Left lung (tissue), 10 donors: Measurements from ENCODE around the gene SULT4A1. TPM values are rescaled to one million over a fixed set of nuclear protein-coding genes. Genes with fewer than 3 reads are reported as not detected.

Experiments used
- ATAC-seq: fragments of 200-7000 bp; cut with Tn5 transposase; one replicate; pipeline ENCODE4 v1.9.1; 2020; ENCODE audit warnings: moderate library complexity
- DNase-seq, 4 donors: peaks; one replicate each; pipeline ENCODE4 v3.0.0-alpha.2; 2013 to 2020
- H3K27ac ChIP-seq, 2 donors: fragments of 200-600 bp; sonication (generic) in 1 of 2; one replicate each; pipeline versions ENCODE4 v1.5.0 to v1.8.0; 2020 to 2021
- H3K27me3 ChIP-seq, 2 donors: fragments of 200-600 bp; sonication (generic) in 1 of 2; one replicate each; pipeline versions ENCODE4 v1.5.0 to v1.8.0; 2020 to 2021
- H3K36me3 ChIP-seq, 2 donors: fragments of 200-600 bp; sonication (generic) in 1 of 2; one replicate each; pipeline versions ENCODE4 v1.5.0 to v1.8.0; 2020 to 2021
- H3K4me1 ChIP-seq, 2 donors: fragments of 200-600 bp; one replicate each; pipeline ENCODE4 v1.8.0; 2021
- H3K4me3 ChIP-seq, 2 donors: fragments of 200-600 bp; sonication (generic) in 1 of 2; one replicate each; pipeline versions ENCODE4 v1.5.0 to v1.8.0; 2020 to 2021; ENCODE audit warnings: mild to moderate bottlenecking in 1 of 2
- H3K9me3 ChIP-seq, 2 donors: fragments of 200-600 bp; sonication (generic) in 1 of 2; one replicate each; pipeline versions ENCODE4 v1.5.0 to v1.8.0; 2020 to 2021
- CTCF ChIP-seq, 2 donors: fragments of 200-600 bp; sonication (generic) in 1 of 2; IDR thresholded peaks; one replicate each; pipeline versions ENCODE4 v1.5.0 to v1.8.0; 2021; ENCODE audit warnings: antibody characterized with exemption in 2 of 2
- intact Hi-C, 2 donors: fragments of 100-400 bp; cut with DNase I; formaldehyde crosslinking; loops; one replicate each; pipeline versions ENCODE4 v1.11.2 to v1.14.2; 2022
- polyA plus RNA-seq, 6 donors: library from polyadenylated mRNA; unstranded; fragments of 120-200 nt; gene quantifications; one replicate each; pipeline ENCODE4 v1.2.1, GENCODE V29; 2013; ENCODE audit not compliant: insufficient read length in 6 of 6
- total RNA-seq, 2 donors: library from RNA; stranded (reverse); fragmentation: NEBNext Ultra II Directional; extraction: Animal tissue kit (Norgen Biotek cat#: 25700); gene quantifications; one replicate each; pipeline ENCODE4 v1.2.1, GENCODE V29; 2021
- donor health status: DM: no; HTN: yes; CAD: no.
- donor health status: DM: no; HTN: no; CAD: no.

Gene SULT4A1
- total and polyA plus RNA-seq, 8 donors = 0.85 to 2.5 (median 1.6) TPM; not detected in 2

- H3K27ac ChIP-seq = no peak overlapping the region
- no peak overlapping the region for H3K4me3 ChIP-seq
- ATAC-seq = no peak
- no peaks in the 10 kb centered on the region for H3K27me3 ChIP-seq
- H3K4me1 ChIP-seq = no peaks in the 10 kb centered on the region
- no peak for DNase-seq
- H3K9me3 ChIP-seq = no peaks in the 10 kb centered on the region
- intact Hi-C loops = no loop called here
- TF ChIP-seq CTCF (IDR thresholded peaks at IDR 0.05) = no peak
- H3K36me3 ChIP-seq = no peaks in the 10 kb centered on the region
Measured at GRCh38 chr22:43776081-43776670, 86.1 kb downstream of the SULT4A1 start.

Other genes starting within 250 kb of the SULT4A1 start
- 1 to 10 TPM; 2.0 to 3.2 TPM for gene EFCAB6, start 50.2 kb downstream of the SULT4A1 start, total RNA-seq
- gene EFCAB6, start 50.2 kb downstream of the SULT4A1 start, polyA plus RNA-seq = 1 to 10 TPM; 3.1 to 5.5 (median 3.9) TPM
- gene PNPLA5, start 29.5 kb upstream of the SULT4A1 start, total RNA-seq = not detected
- gene PNPLA5, start 29.5 kb upstream of the SULT4A1 start, polyA plus RNA-seq = under 1 TPM in 4 of 6 donors, not detected in 2; 0.06 to 0.13 (median 0.08) TPM
- gene PNPLA3, start 61.3 kb upstream of the SULT4A1 start, total RNA-seq = 1 to 10 TPM; 1.2 to 2.4 TPM
- gene PNPLA3, start 61.3 kb upstream of the SULT4A1 start, polyA plus RNA-seq = 1 to 10 TPM in 1 of 6 donors, under 1 TPM in 5; 0.34 to 1.2 (median 0.46) TPM
- 10 to 100 TPM; 23.3 to 32.0 TPM for gene SAMM50, start 92.9 kb upstream of the SULT4A1 start, total RNA-seq
- 10 to 100 TPM; 57.9 to 66.6 (median 63.5) TPM for gene SAMM50, start 92.9 kb upstream of the SULT4A1 start, polyA plus RNA-seq
- gene PARVB, start 161.8 kb upstream of the SULT4A1 start, total RNA-seq = 10 to 100 TPM; 31.7 to 53.7 TPM
- 10 to 100 TPM; 32.7 to 42.5 (median 34.0) TPM for gene PARVB, start 161.8 kb upstream of the SULT4A1 start, polyA plus RNA-seq